HG02623 (cell line): ENCODE results near the gene KCNH4.

Experiments used
- ATAC-seq: cut with Tn5 transposase; IDR thresholded peaks from one replicate; pipeline ENCODE4 v1.9.1; 2021; ENCODE audit warnings: moderate library complexity; ENCODE audit not compliant: unreplicated experiment

The KCNH4 gene

GRCh38 chr17:42138749-42139492, 42.0 kb downstream of the KCNH4 start:
- ATAC-seq = no peak

DNA sequence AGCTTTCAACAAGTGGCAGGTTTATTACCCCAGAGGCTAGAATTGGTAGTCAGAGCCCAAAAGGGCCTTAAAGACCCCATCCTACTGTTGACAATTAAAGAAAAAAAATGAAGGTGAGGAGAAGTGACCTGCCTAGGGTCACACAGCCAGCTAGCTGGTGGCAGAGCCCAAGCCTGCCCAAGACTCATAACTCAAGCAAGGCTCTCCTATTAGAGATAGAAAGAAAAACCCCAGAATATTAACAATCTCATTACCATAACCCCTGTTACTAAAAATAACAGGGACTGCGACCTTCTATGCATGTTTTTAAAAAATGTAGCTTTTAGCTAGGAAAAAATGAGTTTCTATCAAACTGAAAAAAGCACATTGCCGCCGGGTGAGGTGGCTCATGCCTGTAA, 44.3 kb downstream of the KCNH4 start:
- ATAC-seq = no peak

DNA sequence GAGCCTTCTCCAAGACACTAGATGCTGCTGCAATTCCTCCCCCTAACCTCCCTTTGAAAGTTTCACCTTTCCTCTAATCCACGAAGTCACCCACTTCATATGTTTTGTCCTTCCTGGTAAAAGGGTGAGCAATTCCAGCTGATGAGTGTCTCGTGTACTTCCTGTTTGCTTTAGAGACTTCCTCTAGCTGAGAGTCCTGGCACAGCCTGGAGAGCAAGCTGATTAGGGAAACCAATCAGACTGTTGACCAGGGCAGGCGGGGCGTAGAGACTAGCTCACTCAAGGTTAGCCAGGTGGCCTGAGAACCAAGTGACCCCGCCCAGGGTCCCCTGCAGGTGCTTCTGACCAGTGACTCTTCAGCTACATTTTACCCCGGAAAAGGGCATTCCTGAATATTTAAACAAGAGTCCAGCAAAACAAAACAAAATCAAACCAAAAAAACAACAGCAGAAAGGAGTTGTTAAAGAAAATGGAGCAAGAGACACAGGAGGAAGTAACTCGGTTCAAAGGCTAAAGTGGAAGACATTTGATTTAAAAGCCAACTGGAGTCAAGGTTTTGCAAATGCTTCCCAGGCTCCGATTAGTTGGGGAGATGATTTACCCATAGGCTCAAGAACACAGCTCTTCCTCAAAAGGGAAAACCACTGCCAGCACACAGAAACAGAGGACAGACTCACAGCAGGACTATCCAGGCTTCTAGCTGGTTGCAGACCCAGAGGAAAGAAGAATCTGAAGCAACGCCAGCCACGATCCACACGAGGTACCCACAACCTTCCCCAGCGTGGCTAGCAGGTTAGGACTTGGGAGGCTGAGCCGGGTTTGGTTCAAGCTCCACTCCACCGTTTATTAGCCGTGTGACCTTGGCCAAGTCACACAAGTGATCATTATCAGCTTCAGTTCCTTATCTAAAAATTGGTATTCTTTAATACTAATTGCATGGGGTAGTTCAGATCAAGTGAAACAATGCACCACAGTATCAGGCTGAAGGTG, 45.0 kb downstream of the KCNH4 start:
- no peak for ATAC-seq

DNA sequence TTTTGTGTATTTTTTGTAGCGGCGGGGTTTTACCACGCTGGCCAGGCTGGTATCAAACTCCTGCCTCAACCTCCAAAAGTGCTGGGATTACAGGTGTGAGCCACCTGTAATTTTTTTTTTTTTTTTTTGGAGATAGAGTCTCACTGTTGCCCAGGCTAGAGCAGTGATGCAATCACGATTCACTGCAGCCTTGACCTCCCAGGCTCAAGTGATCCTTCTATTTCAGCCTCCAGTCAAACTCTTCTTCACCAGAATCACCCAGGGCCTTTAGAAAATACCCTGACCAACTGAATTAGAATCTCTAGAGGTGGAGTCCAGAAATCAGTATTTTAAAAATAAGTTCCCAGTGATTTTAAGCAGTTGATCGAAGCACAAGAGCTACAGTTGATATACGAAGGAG, 45.8 kb downstream of the KCNH4 start:
- no peak for ATAC-seq

DNA sequence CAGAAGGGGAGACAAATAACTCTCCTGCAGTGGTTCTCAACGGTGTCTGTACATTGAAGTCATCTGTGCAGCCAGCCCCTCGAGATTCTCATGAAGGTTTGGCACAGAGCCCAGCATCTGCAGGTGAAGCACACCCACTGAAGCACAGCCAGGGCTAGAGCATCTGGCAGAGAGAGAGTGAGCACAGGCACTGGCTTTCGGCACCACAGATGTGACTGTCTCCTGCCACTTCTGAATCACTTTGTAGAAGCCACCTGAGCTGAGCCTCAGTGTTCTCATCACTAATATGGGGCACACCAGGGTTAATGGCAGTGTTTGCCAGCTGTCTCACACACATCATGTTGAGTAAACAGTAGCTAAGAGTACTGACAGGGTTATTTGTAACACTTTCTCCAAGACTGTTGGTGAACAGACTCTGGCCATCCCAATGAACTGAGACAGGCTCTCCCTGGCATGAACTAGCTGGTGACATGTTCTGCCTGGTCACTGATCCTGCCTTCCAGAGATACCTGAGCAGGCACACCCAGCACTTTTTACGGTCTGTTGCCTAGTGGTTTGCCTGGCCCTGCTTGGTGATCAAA, 47.4 kb downstream of the KCNH4 start:
- no peak for ATAC-seq

- no peak for ATAC-seq
These were observed 48.0 kb downstream of the KCNH4 start for GRCh38 chr17:42132941-42133340.

DNA sequence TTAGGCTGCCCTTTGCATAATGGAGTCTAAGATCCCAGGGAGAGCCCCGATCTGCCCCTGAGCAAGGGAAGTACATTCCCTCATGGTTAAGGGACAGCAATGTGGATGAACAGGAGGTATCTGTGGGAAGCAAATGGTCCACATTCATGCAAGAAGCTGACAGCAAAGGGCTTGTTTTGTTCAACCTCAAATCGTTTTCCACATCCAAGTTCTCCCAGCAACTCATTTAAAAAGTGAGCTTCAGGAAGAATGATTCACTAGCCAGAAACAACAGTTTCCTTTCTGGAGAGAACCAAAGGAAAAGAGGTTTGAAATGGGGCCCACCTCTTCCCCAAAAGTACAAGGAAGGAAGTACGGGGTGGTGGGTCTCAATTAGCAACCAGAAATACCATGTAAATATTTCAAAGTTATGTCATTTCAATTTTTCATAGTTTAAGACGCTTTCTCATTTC, 48.9 kb downstream of the KCNH4 start:
- ATAC-seq = no peak

GRCh38 chr17:42131232-42131631, 49.7 kb downstream of the KCNH4 start:
- no peak for ATAC-seq

DNA sequence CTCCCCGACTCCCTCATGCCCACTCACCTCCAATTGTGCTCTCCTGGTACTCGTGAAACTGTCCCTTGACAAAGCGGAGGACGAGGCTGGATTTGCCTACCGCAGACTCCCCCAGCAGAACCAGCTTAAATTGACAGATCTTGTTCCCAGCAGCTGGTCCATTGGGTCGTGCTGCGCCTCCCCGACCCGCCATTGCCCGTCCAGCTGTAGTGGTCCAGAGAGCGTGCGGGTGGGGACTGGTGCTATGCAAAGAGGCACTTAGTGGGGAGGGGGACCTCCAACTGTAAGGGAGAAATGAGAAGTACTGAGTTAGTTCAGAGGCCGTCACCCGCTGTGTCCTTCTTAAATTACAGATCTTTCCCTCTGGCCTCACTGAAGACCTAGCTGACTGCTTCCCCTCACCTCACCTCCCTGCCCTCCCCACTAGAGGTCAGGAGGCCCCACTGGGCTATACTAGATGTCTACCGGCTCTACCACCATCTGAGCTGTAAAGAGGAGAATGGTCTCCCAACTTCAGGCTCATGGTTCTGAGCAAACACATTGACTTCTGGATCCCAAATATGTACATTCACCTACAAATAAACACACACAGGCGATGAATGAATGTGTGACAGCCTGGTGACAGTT, 50.5 kb downstream of the KCNH4 start:
- ATAC-seq = no peak

- ATAC-seq = no peak
These were observed 51.7 kb downstream of the KCNH4 start for GRCh38 chr17:42129109-42129837.

DNA sequence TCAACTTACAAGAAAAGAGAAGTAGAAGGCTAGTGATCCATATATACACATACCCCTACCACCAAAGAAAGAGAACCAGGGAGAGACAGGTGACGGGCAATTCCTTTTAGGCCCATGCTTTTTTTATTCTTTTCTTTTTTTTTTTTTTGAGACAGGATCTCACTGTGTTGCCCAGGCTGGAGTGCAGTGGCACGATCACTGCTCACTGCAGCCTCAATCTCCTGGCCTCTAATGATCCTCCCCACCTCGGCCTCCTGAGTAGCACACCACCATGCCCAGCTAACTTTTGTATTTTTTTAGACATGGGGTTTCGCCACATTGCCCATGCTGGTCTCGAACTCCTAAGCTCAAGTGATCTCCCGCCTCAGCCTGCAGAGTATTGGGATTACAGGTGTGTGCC, 53.5 kb downstream of the KCNH4 start:
- ATAC-seq = no peak

DNA sequence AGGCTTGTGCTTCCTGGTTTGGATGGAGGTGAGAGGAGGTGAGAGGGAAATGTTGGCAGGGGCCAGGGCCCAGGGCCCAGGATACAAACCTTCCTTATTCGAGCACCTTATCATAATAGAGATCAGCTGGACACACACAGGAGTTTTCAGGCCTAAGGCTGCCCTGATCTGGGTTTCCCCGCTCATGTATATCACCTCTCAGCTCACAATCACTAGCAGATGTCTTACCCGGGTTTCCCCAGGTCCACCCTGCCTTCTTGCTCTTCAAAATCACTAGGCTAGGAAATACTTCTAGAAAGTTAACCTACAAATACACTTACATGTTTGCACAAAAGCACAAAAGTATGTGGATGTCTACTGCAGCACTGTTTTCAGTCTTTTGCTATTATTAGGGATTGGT, 54.1 kb downstream of the KCNH4 start:
- ATAC-seq = no peak

GRCh38 chr17:42125565-42125964, 55.4 kb downstream of the KCNH4 start:
- ATAC-seq = no peak

DNA sequence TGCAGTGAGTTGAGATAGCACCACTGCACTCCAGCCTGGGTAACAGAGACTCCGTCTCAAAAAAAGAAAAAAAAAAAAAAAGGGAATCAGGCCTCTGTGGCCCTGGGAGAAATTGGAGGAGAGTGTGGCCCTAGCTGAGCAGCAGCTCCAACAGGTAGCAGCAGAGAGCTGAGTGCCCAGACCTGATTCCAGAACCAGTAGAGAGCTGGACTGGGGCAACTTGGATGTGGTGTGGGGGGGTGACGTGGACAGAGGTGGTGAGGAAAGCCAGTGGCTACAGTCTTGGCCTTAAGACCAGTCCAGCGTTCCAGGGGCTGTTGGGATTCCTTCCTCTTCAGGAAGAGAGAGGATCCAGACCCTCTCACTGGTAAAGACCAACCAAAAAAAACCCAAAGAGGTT, 56.7 kb downstream of the KCNH4 start:
- no peak for ATAC-seq

DNA sequence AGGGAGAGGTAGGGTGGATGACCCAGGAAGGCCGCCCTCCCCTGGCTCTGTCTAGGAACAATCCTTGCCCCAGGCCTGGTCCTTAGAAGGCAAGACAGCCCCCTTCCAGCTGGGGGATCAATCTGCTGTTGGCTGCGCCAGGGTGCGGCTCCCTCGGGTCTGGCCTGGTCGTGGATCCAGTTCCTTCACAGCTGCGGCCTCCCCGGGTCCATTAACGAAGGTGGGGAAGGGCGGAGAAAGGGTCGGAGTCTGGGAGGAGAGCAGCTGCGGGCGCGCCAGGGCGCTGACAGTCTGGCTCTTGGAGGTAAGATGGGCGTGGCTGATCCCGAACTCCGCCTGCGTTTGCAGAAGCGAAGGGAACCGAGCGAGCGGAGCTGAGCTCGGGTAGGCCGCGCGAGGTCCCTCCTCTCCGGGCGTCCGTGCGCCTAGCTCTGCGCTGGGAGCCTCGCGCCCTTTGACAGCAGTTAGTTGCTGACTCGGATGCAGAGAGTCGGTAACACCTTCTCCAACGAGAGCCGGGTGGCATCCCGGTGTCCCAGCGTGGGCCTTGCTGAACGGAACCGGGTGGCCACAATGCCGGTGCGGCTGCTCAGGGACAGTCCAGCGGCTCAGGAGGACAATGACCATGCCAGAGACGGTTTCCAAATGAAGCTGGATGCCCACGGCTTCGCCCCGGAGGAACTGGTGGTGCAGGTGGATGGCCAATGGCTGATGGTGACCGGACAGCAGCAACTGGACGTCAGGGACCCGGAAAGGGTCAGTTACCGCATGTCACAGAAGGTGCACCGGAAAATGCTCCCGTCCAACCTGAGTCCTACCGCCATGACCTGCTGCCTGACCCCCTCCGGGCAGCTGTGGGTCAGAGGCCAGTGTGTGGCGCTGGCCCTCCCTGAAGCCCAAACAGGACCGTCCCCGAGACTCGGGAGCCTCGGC, 58.3 kb downstream of the KCNH4 start, which contains the start of gene HSPB9:
Gene HSPB9 (plus strand): TSS at position 434 of the 933 bp plus-strand sequence. CDS start 47 bp downstream, at position 481.
- no peak for ATAC-seq

- peak; percentile 65 for ATAC-seq
These were observed 59.9 kb downstream of the KCNH4 start, which contains the start of gene KAT2A for GRCh38 chr17:42120770-42121769. Gene KAT2A, minus strand, starts transcription at chr17:42121367. Its CDS starts 63 bp downstream, at chr17:42121304.

DNA sequence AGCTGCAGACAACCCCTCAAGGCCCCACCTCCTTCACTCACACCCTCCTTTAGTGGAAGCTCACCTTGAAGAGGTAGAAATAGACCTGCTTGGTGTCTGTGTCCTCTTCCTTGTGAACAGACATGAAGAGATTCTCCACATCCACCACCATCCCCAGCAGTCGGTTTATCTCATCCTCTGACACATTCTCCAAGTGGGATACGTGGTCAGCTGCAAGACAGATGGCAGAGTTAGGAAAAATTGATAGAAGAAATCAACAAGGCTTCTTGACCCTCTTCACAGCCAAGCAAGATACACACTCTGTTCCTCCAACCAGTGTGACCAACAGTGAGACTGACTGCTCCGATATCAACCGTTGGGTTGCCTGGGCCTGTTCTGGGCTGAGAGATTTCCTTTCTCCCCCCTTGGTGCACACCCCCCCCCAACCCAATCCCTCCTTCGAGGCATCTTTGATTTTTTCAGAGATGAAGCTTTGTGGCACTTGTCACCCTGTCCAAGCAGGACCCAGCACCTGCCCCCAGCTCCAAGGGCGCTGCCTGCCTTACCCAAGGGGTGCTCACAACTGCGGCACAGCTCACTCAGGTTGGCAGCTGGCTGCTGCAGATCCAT, 60.7 kb downstream of the KCNH4 start:
- no peak for ATAC-seq
